ENCODE measurements around the gene GRID1. TPM values are rescaled to one million over a fixed set of nuclear protein-coding genes. Genes with fewer than 3 reads are reported as not detected.

Gene GRID1
- total RNA-seq, 3 donors from 2014 or later = 0.61 to 1.9 (median 0.87) TPM

GRCh38 chr10:86371691-86372090 is 5.1 kb upstream of the GRID1 start:
- no peak for ATAC-seq
- Histone ChIP-seq H3K36me3 (ENCODE audit: low read depth) (no peaks in the 10 kb centered on the region), H3K9me3 (no peaks in the 10 kb centered on the region), H3K4me3 (no peak overlapping the region), H3K4me1 (ENCODE audit: low read depth) (peaks cover 11% of the 10 kb centered on the region)
- no peak for TF ChIP-seq CTCF (IDR thresholded peaks at IDR 0.05)
- intact Hi-C loops (cut with DNase I, micrococcal nuclease) = loop anchor here (10.0 kb wide), 1 partner anchor 1827 kb away; no protein-coding TSS in a partner anchor
- no peak for DNase-seq

- Histone ChIP-seq H3K36me3 (ENCODE audit: low read depth) (no peaks in the 10 kb centered on the region), H3K4me1 (ENCODE audit: low read depth) (peaks cover 11% of the 10 kb centered on the region), H3K4me3 (no peak overlapping the region), H3K9me3 (no peaks in the 10 kb centered on the region)
- TF ChIP-seq CTCF (IDR thresholded peaks at IDR 0.05) = no peak
- no peak for ATAC-seq
- intact Hi-C loops (cut with DNase I, micrococcal nuclease) = loop anchor here (10.0 kb wide), 1 partner anchor 1826 kb away; no protein-coding TSS in a partner anchor
- DNase-seq = no peak
Observed at GRCh38 chr10:86371116-86371515, 4.5 kb upstream of the GRID1 start.

GRCh38 chr10:86370006-86370585 is 3.5 kb upstream of the GRID1 start:
- ATAC-seq (no peak), DNase-seq (no peak)
- intact Hi-C loops (cut with DNase I, micrococcal nuclease) = loop anchor here (10.0 kb wide), 1 partner anchor 1825 kb away; no protein-coding TSS in a partner anchor
- Histone ChIP-seq H3K4me1 (ENCODE audit: low read depth) (peaks cover 17% of the 10 kb centered on the region), H3K9me3 (no peaks in the 10 kb centered on the region), H3K4me3 (no peak overlapping the region), H3K36me3 (ENCODE audit: low read depth) (no peaks in the 10 kb centered on the region)
- TF ChIP-seq CTCF (IDR thresholded peaks at IDR 0.05) = no peak

- TF ChIP-seq CTCF (IDR thresholded peaks at IDR 0.05) = no peak
- DNase-seq (no peak), ATAC-seq (no peak)
- Histone ChIP-seq H3K4me1 (ENCODE audit: low read depth) (peaks cover 17% of the 10 kb centered on the region), H3K9me3 (no peaks in the 10 kb centered on the region), H3K4me3 (no peak overlapping the region), H3K36me3 (ENCODE audit: low read depth) (no peaks in the 10 kb centered on the region)
- intact Hi-C loops (cut with DNase I, micrococcal nuclease) = no loop called here
Observed at GRCh38 chr10:86368987-86369386, 2.4 kb upstream of the GRID1 start.

GRCh38 chr10:86368046-86368445 is 1.5 kb upstream of the GRID1 start:
- no peaks in the 10 kb centered on the region for H3K9me3 ChIP-seq
- intact Hi-C loops (cut with DNase I, micrococcal nuclease) = no loop called here
- no peak for DNase-seq
- TF ChIP-seq CTCF (IDR thresholded peaks at IDR 0.05) = no peak
- H3K36me3 ChIP-seq (ENCODE audit: low read depth) = no peaks in the 10 kb centered on the region
- no peak overlapping the region for H3K4me3 ChIP-seq
- no peak for ATAC-seq
- peaks cover 17% of the 10 kb centered on the region for H3K4me1 ChIP-seq (ENCODE audit: low read depth)
